ENCODE data around the gene CDH23.

Gene CDH23

DNA sequence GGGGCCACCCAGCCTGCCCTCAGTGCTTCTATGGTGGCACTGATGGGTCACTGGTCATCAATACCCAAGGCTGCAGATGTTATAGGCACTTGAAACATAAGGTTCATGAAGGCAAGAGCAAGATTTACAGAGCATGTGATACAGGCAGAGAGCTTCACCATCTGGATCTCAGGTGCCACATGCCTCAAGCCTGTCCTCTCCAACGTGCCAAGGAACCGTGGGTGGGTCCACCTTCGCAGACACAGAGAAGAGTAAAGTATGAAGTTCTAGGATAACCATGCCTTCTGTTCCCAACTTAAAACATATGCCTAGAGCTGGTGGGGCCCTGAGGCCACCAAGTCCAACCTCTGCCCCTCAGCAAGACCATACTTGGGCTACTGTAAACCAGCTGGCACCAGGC lies 26.7 kb upstream of the CDH23 start:
- DNase-seq, result no peak

DNA sequence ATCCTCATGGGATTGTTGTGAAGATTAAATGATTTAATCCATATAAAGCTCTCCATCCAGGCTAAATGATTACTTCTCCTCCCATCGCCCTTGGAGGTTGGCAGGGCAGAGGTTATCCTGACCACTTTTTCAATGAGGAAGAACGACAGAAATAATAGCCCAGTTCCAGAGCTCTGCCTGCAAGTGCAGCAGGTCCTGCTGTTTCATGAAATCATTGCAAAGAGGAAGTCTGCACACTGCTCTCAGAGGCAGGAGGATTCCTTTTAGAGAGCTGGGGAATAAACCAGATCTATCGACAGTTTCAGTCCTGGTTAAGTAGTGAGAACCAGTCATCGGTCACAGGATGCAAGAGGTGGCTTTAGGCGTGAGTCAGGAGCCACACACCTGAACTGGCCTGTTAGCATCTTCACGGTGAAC lies 25.0 kb upstream of the CDH23 start:
- no peak for DNase-seq

DNA sequence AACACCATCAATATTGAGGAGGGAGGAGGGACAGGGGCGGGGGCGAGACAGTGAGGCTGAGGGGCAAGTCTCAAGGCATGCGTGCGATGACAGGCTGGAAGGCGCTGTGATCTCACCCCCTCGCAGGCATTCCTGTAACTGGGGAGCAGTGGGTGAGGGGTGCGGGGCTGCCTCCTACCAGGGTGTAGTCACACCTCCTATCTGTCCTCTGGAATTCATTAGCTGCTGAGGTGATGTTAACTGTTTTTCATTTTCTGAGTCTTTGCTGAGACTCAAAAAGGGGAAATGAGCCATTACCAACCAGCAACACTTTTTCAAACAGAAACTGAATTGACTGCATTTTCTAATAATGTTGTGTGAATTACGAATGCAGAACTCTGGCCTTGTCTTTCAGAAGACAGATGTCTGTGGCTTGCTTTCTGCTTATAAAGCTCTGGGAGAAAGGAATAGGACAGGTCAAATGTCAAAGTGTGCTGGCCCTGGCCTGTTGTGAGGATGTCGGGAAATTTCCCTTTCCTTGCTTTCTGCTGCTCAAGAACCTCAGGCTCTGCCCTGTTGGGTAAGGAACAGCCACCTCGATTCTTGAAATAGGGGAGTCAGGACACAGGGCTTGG lies 23.7 kb upstream of the CDH23 start:
- DNase-seq, result peak; percentile 47

DNA sequence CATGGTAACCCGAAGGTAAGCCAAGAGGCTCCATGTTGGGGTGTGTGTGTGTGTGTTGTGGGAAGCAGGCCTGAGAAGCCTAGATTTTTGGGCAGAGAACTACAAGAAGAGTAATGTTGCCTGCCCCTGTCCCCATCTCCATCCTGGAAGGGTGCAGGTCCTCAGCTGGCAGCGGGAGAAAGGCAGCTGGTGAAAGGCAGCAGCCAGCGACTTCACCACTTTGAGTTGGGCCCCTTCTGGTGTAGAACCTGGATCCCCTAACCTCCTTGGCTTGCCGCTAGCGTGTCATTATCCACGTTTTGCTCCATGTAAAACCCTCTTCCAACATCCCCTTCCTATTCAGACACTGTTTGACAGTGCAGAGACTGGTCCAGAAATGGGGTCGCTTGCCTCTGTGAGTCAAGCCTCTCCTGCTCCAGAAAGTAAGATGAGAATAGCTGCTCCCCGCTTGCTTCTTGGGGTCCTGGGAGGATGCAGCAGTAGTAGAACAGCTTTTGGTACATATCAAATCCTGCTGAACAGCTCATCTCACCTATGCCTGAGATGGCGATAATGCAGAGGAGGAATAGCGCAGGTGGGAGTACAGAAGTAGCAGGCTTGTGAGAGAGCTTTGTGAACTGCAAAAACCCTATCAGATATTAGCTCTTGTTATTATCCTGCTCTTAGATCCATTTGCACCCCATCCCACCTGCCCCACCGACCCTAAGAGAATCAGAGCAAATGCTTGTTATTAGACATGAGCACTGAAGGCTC lies 22.1 kb upstream of the CDH23 start:
- DNase-seq, result no peak

DNA sequence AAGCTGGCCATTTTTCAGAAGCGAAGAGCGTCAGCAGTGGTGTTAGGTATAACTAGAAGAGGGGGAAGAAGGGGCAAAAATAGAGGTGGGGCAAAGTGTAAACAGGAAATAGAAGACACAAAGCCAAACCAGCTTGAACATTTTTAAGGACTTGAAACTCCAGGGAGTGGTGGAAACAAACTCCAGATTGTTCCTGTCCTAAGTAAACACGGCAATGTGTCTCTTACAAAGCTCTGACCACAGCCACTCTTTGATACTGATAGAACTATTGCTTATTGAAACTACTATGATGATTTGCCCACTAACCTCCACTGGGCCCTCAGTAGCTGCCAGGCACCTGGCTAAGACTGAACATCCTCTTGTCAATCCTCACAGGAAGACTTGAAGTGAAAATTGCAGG lies 20.8 kb upstream of the CDH23 start:
- no peak for DNase-seq

DNA sequence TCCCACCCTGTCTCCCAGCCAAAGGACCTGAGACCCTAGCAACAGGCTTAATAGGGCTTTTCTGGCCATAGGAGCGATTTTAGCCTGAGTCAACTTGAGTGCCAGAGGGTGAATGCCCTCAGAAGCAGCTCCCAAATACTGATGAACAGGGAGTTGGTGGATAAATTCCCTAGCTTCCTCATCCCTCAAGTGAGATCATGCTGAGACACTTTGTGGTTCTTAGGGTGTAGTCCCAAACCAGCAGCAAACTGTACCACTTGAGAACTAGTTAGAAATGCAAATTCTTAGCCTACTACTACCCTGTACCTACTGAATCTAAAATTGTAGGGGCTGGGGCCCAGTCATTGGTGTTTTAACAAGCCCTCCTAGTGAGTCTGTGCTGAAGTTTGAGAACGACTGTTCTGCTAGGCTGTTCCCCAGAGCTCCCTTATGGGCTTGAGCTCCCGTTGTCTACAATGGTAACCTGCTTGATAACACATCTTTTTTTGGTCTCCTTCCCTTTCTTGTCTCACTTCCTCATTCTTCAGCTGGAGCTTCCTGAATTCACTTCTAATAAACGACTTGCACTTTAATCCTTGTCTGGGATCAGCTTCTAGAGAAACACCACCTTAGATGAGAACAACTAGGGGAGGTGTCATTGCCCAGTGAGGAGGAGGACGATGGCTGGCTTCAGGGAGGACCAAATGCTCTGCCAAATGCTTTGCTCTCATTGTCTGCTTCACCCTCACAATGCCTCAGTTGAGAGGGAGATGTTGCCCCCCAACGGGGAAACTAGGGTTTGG lies 18.2 kb upstream of the CDH23 start:
- no peak for DNase-seq

DNA sequence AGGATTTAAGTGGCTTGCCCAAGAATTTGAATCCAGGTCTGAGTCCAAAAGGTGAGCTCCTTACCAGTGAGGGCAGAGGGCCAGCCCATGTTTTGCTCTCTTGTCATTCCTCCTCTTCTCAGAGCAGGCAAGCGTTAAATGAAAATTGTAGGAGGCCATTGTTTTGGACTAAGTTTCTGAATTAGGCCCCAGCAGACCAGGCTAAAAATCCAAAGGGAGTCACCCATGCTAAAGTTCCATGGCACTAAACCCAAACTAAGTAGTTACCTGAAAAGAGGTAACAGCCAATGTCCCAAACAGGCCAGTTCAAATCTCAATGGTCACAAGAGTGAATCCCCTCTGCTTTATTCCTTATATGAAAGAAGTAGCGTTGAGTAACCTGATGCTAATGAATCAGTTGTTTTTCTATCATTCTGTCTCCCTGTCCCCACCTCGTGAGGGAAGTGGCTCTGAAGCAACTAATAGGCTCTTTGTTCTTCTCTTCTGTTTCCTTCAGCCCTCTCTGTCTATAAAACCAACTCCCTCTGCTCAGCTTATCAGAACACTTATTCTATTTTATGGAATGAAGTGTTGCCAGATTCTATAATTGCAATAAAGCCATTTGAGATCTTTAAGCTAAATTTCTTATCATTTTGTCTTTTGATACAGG lies 17.5 kb upstream of the CDH23 start:
- no peak for DNase-seq

DNA sequence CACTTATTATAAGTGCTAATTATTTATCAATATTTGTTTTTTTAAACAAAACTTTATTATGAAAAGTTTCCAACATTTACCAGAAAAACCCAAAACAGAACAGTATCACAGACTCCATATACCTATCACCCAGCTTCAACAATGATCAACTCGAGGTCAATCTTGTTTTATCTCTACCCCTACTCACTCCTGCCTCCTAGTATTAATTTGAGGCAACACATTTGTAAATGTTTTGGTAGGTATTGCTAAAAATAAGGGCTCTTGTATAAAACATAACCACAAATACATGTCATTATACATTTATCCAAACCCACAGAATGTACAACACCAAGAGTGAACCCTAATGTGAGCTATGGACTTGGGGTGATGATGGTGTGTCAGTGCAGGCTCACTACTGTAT lies 15.9 kb upstream of the CDH23 start:
- no peak for DNase-seq

DNA sequence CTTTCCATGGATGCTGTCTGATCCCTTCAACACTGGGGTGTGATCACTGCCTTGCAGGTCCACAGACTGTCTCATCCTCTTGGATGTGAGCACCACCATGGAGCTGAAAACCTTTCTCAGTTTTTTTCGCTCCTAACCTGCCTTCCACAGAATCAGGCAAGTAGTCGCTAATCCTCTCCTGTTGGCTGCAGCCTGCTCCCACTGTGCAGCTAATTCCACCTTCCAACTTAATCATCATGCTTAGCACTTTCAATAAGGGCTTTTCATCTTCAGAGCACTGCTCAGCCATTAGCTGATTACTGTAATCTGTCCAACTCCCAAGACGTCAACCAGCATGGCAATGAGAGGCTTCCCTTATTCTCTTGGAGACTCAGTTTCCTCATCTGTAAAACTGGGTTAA lies 15.1 kb upstream of the CDH23 start:
- DNase-seq, result no peak

DNA sequence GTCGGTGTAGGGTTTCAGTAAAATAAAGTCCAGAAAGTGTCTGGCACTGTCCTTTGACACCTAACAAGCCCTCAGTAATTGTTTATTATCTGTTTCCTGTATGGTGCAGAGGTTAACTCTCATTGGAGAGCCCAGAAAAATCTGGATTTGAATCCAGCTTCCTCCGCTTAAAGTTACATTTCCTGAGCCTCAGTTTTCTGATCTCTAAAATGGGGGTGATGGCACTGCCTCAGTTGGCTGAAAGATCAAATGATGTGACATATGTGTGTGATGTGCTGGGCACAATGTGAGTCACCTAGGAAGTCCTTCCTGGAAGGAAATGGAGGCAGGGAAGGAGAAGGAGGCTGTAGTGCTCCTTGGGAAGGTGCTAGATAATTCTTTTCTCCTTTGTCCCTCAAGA lies 14.7 kb upstream of the CDH23 start:
- DNase-seq, result no peak

DNA sequence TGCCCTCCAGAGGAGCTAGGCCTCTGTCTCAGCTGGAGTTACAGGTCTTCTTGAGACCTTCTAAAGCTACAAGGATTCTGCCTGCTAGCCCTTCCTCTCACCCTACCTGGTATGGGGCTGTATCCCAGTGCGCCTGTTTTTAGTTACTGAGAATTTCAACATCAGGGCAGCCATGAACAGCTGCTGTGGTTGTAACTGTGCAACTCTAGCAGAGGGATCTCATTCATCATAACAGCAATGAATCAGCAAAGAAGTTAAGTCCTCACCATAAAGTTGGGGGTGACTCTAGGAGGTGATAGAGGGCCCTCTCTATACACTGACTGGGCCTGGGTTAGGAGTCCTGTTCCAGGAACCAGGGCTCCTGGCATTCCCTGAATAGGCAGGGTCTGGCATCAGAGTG lies 14.0 kb upstream of the CDH23 start:
- DNase-seq, result peak; percentile 29

DNA sequence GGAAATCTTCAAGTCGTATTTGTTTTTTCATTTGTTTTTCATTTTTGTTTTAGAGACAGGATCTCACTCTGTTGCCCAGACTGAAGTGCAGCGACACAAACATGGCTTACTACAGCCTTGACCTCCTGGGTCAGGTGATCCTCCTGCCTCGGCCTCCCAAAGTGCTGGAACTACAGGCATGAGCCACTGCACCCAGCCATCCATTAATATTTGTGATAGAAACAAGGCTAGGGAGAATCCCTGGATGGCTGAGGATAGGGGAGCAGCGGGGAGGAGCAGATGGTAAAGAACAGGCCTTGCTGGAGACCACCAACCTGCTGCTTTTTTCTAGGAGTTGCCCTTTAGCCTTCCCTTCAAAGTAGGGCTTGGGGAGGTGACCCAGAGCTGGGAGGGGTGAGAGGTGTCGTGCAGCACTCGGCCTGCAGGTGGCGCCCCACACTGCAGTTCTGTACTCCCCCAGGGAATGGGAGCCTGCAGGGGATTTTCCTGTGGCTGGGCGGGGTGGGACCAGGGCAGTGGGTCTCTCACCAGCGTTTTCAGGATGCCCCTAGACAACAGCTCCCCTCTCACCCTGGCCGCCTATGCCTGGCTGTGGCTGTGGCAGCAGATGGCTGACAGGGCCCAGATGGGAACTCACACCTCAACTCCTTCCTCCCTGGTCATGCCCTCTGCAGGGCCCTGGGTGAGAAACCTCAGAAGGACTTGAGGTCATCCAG lies 12.6 kb upstream of the CDH23 start:
- DNase-seq, result peak; percentile 21

DNA sequence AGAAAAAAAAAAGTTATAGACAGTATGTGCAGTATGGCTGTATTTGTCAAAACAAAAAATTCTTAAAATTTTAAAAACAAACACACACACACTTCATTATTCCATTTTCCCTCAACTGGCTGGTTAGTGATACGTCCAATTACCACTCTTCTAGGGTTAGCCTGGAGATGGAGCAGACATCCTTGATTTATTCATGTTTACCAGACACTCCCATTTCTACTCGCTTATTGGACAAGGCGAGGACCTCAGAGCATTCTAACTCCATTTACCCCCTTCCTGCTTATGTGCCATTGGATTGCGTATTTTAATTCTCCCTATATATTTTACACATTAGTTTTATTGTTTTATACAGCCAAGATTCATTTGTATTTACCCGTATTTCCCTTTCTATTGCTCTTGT lies 8.5 kb upstream of the CDH23 start:
- DNase-seq, result no peak

DNA sequence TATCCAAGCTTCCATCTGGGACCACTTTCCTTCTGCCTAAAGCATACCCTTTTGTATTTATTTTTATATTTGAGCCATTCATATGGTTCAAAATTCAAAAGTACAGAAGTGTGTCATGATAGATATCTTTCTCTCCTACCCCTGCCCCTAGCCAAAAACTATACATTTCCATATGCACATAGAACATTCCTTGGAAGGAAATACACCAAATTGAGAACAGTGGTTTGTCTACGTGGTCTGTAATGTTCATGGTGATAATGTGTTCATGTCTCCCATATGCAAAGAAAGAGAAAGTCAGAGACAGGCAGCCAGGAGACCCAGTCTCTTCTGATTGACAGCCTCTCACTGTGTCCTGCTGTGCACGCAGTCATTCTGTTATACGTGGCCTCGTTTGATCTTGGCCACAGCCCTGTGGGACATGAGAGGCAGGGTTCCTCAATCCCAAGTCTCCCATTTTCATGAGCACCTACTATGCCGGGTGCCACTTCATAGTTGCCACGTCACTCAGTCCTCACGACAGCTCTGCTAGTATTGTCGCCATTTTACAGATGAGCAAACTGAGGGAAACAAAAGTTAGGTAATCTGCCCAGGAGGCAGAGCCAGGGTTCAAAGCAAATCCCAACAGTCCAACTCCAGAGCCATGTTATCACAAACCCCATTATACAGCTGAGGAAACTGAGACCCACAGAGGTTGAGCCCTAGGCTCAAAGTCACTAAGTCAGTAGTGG lies 8.0 kb upstream of the CDH23 start:
- no peak for DNase-seq

DNA sequence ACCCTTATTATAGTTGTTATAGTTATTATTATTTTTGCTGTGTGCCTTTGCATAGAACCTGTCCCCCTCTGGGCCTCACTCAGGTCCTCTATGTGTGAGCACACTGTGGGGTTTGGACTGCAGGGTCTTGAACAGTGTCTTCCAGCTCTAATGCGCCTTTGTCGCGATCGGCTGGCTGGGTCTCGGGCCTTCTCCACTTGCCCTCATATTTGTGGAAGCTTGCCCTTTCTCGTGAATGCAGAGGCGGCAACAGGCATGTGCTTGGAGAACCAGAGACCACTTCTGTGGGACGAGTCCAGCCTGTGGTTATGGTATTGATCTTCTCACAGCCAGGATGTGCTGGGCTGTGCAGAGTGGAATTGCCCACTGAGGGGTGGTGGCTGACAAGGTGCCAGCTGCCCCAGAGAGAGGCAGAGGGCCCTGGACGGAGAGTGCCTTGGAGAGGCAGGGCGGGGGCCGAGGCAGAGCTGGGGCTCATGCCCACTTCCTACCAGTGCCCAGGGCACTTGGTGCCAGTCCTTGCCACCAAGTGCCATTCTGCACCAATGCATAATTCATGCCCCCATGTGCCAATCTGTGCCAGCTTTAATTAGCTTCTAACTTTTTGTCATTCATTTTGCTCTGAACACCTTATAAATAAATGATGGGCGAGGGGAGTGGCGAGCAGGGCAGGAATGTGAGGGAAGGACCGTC lies 6.8 kb upstream of the CDH23 start:
- DNase-seq, result no peak

DNA sequence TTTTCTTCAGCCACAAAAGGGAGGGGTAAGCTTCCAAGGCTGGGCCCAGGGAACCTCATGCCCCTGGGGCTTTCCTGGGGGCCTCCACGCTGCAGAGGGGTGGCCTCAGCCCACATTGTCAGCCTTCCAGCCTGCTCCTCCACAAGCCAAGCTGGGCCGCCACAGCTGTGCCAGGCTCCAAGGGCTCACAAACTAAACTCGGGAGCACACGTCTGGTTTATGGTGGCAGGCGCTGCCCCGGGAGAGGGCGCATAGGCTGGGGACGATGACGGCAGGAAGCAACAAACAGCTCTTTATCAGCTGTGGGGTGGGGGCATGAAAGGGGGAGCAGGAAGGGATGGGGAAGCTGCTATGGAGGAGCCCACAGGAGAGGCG lies 6.3 kb upstream of the CDH23 start:
- no peak for DNase-seq

DNA sequence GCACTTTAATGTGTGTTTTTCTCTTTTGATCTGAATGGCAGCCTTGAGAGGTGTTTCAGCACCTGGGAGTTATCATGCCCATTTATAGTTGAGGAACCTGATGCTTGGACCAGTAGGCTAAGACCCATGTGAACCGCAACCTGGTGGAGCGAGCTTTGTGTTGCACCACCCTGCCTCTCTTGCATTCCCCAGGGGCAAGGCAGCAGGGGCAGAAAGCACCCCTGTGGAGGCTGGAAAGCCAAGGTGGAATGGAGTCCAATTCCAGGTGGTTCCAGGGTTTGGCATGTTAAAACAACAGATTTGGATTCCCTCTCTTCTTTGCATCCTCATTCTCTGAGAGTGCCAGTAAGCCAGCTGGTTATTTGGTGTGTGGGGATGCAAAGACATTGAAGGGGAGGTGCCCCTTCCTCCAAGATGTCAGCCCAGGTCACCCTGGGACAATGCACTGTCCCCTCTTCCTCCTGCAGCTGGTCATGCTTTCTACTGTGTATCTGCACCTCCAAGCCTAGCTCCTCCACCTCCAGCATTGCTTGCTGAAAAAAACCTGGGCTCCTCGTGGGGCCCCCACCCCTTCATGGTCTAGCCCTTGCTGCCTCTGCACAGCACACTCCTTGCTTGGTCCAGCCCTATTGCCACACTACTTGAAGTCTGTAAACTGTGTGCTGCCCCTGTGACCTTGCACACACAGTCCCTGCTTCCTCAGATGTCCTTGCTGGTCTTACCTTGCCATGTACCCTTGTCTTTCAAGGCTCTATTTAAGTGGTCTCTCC lies 5.6 kb upstream of the CDH23 start:
- DNase-seq, result no peak

DNA sequence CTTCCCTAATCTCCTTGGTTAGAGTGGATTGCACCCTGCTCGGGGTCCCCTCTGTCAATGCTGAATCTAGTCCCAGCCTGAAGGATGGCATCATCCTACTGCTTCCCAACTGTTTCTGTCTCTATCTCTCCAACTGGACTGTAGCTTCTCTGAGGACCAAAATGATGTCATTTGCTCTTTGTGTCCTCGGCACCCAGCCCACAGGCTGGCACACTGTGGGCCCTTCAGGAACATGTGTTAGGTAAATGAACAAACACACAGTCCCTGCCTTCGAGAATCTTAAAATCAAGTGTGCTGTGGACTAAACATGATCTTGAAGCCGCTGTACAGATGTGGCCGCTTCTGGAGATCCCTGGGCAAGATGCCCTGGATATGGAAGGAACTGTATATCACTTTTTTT lies 5.0 kb upstream of the CDH23 start:
- DNase-seq, result no peak

DNA sequence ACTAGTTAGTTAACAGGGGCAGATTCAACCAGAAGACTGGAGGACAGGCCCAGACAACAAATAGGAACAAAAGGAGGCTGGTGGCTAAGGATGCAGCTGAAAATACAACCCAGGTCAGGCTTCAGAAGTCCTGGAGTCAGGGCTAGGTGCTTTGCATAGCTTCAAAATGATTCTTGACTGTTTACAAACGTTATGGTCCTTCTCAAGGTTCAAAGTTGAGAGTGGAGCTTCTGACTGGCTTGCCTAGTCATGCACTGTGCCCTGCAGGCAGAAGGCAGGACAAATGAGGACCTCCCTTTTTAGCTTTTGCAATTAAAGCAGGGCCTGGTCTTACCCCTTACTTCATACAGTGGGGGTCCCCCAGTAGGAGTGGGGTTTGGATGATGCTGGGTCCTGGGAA lies 4.4 kb upstream of the CDH23 start:
- no peak for DNase-seq

DNA sequence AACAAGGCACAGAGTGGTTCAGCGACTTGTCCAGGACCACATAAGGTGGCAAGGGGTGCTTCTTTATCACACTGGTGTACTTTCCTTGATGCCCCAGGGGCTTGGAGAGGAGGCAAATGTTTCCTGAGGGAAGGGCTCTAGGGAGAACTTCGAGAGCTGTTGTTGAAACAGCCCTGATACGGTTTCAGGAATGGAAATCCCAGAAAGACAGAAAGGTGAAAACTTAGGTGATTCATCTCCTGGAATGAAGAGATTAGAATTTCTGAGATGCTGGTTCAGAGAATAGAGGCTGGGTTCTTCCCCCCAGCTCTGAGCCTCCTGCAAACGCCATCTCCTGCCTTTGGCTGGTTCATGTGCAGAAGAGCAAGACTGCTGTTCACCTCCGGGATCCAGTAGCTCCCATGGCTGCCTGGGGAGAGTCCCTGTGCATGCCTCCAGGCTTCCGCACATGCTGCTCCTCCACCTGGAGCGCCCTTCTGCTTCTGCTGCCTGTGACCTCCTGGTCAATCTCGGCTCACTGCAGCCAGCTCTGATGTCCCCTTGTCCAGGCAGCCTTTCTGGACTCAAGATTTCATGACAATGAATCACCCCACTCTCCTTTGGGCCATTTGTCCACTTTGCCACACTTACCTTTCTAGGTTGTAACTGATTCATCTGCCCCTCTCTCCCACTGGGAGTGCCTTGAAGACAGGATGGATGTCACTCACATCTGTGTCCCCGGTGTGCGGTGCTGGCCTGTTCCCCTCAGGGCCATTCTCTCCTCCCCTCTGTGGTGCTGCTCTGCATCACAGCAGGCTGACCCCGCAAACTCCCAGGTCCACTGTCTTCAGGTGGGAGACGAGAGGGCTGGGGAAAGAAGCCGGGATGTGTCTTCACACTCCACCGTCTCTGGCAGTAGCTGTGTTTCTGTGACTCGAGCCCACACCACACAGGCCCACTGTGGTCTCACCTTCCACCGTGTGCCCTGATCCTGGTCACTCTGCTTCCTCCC lies 3.6 kb upstream of the CDH23 start:
- no peak for DNase-seq
